H9 (cell line): ENCODE results near the gene LRRC63. TPM values are rescaled to one million over a fixed set of nuclear protein-coding genes. Genes with fewer than 3 reads are reported as not detected.
"Not testable (repeated sequence)": the region's sequence is repeated elsewhere in the genome, so short reads cannot be mapped to it uniquely, and the experiment has no call there.

ENCODE experiments used
- DNase-seq: peaks from one replicate; pipeline ENCODE4 v3.0.0-alpha.2; 2017
- H2AFZ ChIP-seq: one replicate; pipeline ENCODE4 v1.6.1; 2013; ENCODE audit warnings: mild to moderate bottlenecking, low read length, control low read depth, moderate library complexity
- H2AK5ac ChIP-seq: 2 replicates; pipeline ENCODE4 v1.6.1; 2013; ENCODE audit warnings: low read length, control low read depth, mixed read lengths; ENCODE audit not compliant: insufficient read length
- H2BK120ac ChIP-seq: one replicate; pipeline ENCODE4 v1.6.1; 2013; ENCODE audit warnings: low read depth, mild to moderate bottlenecking, low read length, control low read depth, inconsistent platforms; ENCODE audit not compliant: poor library complexity, severe bottlenecking
- H2BK12ac ChIP-seq: 2 replicates; pipeline ENCODE4 v1.6.1; 2013; ENCODE audit warnings: low read length, control low read depth, mixed read lengths, low read depth; ENCODE audit not compliant: insufficient read length
- H2BK15ac ChIP-seq: 2 replicates; pipeline ENCODE4 v1.6.1; 2013; ENCODE audit warnings: low read depth, low read length, control low read depth
- H2BK20ac ChIP-seq: one replicate; pipeline ENCODE4 v1.6.1; 2013; ENCODE audit warnings: low read depth, mild to moderate bottlenecking, low read length, control low read depth, inconsistent platforms; ENCODE audit not compliant: poor library complexity, severe bottlenecking
- H2BK5ac ChIP-seq: 2 replicates; pipeline ENCODE4 v1.6.1; 2013; ENCODE audit warnings: low read length, control low read depth, mixed read lengths; ENCODE audit not compliant: insufficient read length
- H3K14ac ChIP-seq: 2 replicates; pipeline ENCODE4 v1.6.1; 2013; ENCODE audit warnings: low read length, control low read depth; ENCODE audit not compliant: insufficient read depth
- H3K18ac ChIP-seq: 2 replicates; pipeline ENCODE4 v1.6.1; 2013; ENCODE audit warnings: low read depth, mild to moderate bottlenecking, mixed read lengths, low read length, control low read depth; ENCODE audit not compliant: insufficient read length
- H3K23ac ChIP-seq: 2 replicates; pipeline ENCODE4 v1.6.1; 2013; ENCODE audit warnings: low read length, control low read depth, mixed read lengths, low read depth; ENCODE audit not compliant: insufficient read length
- H3K23me2 ChIP-seq: 2 replicates; pipeline ENCODE4 v1.6.1; 2013; ENCODE audit warnings: low read depth, mild to moderate bottlenecking, mixed read lengths, low read length, control low read depth; ENCODE audit not compliant: insufficient read length, poor library complexity, severe bottlenecking
- H3K27ac ChIP-seq: 2 replicates; pipeline ENCODE4 v1.5.1; 2013; ENCODE audit warnings: low read length, control low read depth, mixed read lengths, low read depth; ENCODE audit not compliant: insufficient read length
- H3K27me3 ChIP-seq: 2 replicates; pipeline ENCODE4 v1.6.1; 2013; ENCODE audit warnings: low read length, control low read depth, inconsistent platforms; ENCODE audit not compliant: insufficient read depth
- H3K4ac ChIP-seq: 2 replicates; pipeline ENCODE4 v1.6.1; 2013; ENCODE audit warnings: low read depth, mild to moderate bottlenecking, control low read depth, inconsistent platforms, low read length, moderate library complexity
- H3K4me1 ChIP-seq: 2 replicates; pipeline ENCODE4 v1.6.1; 2013; ENCODE audit warnings: low read length, control low read depth, inconsistent platforms; ENCODE audit not compliant: insufficient read depth
- H3K4me2 ChIP-seq: 2 replicates; pipeline ENCODE4 v1.6.1; 2013; ENCODE audit warnings: low read length, control low read depth, mixed read lengths; ENCODE audit not compliant: insufficient read length, insufficient read depth
- H3K56ac ChIP-seq: 2 replicates; pipeline ENCODE4 v1.6.1; 2013; ENCODE audit warnings: low read depth, mild to moderate bottlenecking, mixed read lengths, low read length, control low read depth; ENCODE audit not compliant: insufficient read length
- H3K79me1 ChIP-seq: 2 replicates; pipeline ENCODE4 v1.6.1; 2013; ENCODE audit warnings: low read depth, mild to moderate bottlenecking, moderate library complexity, low read length, control low read depth, inconsistent platforms; ENCODE audit not compliant: insufficient read depth, poor library complexity, severe bottlenecking
- H3K79me2 ChIP-seq: 2 replicates; pipeline ENCODE4 v1.6.1; 2013; ENCODE audit warnings: low read length, control low read depth, inconsistent platforms; ENCODE audit not compliant: insufficient read depth
- H3K9ac ChIP-seq: 2 replicates; pipeline ENCODE4 v1.6.1; 2013; ENCODE audit warnings: low read length, control low read depth, mixed read lengths; ENCODE audit not compliant: insufficient read length; ENCODE audit errors: extremely low read depth
- H3K9me3 ChIP-seq: one replicate; pipeline ENCODE4 v1.6.1; 2013; ENCODE audit warnings: low read depth, low read length, inconsistent platforms; ENCODE audit not compliant: control insufficient read depth
- H3T11ph ChIP-seq: one replicate; pipeline ENCODE4 v1.6.1; 2013; ENCODE audit warnings: mild to moderate bottlenecking, low read length, control low read depth, inconsistent platforms
- H4K20me1 ChIP-seq: one replicate; pipeline ENCODE4 v1.6.1; 2013; ENCODE audit not compliant: control insufficient read depth, insufficient read length, insufficient read depth
- H4K5ac ChIP-seq: 2 replicates; pipeline ENCODE4 v1.6.1; 2013; ENCODE audit warnings: low read depth, mild to moderate bottlenecking, mixed read lengths, low read length, control low read depth; ENCODE audit not compliant: insufficient read length
- H4K8ac ChIP-seq: replicated peaks from 2 replicates; pipeline ENCODE4 v1.6.1; 2013; ENCODE audit warnings: low read length, control low read depth, mixed read lengths, low read depth; ENCODE audit not compliant: insufficient read length
- H4K91ac ChIP-seq: 2 replicates; pipeline ENCODE4 v1.6.1; 2013; ENCODE audit warnings: low read depth, mild to moderate bottlenecking, moderate library complexity, mixed read lengths, low read length, control low read depth; ENCODE audit not compliant: insufficient read length
- H3K27ac Mint-ChIP-seq, 3 experiments: 2 replicates in 2 of 3; 3 replicates in 1 of 3; pipeline ENCODE4 v1.8.0; 2020 to 2021; ENCODE audit warnings: mixed read lengths in 3 of 3, mild to moderate bottlenecking in 1 of 3, moderate library complexity in 1 of 3
- H3K27me3 Mint-ChIP-seq: 2 replicates; pipeline ENCODE4 v1.8.0; 2021; ENCODE audit warnings: low read depth, mild to moderate bottlenecking, moderate library complexity, mixed read lengths
- H3K36me3 Mint-ChIP-seq, 3 experiments: 2 replicates in 2 of 3; 3 replicates in 1 of 3; pipeline ENCODE4 v1.8.0; 2020 to 2021; ENCODE audit warnings: low read depth in 3 of 3, mixed read lengths in 3 of 3; ENCODE audit not compliant: insufficient read depth in 1 of 3
- H3K4me1 Mint-ChIP-seq, 2 experiments: 2 replicates each; pipeline ENCODE4 v1.8.0; 2020; ENCODE audit warnings: mixed read lengths in 2 of 2
- H3K4me3 Mint-ChIP-seq, 2 experiments: 2 replicates in 1 of 2; 3 replicates in 1 of 2; pipeline ENCODE4 v1.8.0; 2020 to 2021; ENCODE audit warnings: mild to moderate bottlenecking in 2 of 2, mixed read lengths in 2 of 2, moderate library complexity in 1 of 2
- H3K9me3 Mint-ChIP-seq, 2 experiments: 2 replicates in 1 of 2; 3 replicates in 1 of 2; pipeline ENCODE4 v1.8.0; 2020; ENCODE audit warnings: mild to moderate bottlenecking in 2 of 2, mixed read lengths in 2 of 2, moderate library complexity in 1 of 2
- CTCF ChIP-seq: fragments of 200-600 bp; sonication (generic); conservative IDR thresholded peaks from 3 replicates; pipeline ENCODE4 v1.8.0; 2021; ENCODE audit warnings: antibody characterized with exemption, mild to moderate bottlenecking
- WGBS: extraction: QIAGEN DNeasy Blood & Tissue Kit; methylation state at CpG from one replicate; pipeline ENCODE4 v1.1.7; 2013; ENCODE audit warnings: missing lambda C conversion rate, low lambda C conversion rate, mixed read lengths; ENCODE audit not compliant: insufficient read length; ENCODE audit errors: extremely low coverage; 5-methylcytosine and 5-hydroxymethylcytosine counted together
- total RNA-seq: library from RNA; stranded (reverse); gene quantifications from 2 replicates; pipeline ENCODE4 v1.2.1, GENCODE V29; 2021

LRRC63 gene
- total RNA-seq, 1 experiment from 2014 or later, result not detected

- no peaks in the 10 kb centered on the region for H3K36me3 Mint-ChIP-seq
- Histone ChIP-seq H3K23me2 (peaks cover 12% of the 10 kb centered on the region), H4K5ac (no peak overlapping the region), H3K56ac (no peak overlapping the region), H3K4ac (no peak overlapping the region), H4K20me1 (no peaks in the 10 kb centered on the region), H4K8ac (no peak overlapping the region), H3K27ac (no peak overlapping the region), H3K4me1 (no peaks in the 10 kb centered on the region), H3K23ac (no peak overlapping the region), H3K79me1 (no peaks in the 10 kb centered on the region), H3K9ac (no peak overlapping the region), H2BK12ac (no peak overlapping the region), H3K14ac (no peak overlapping the region), H3T11ph (no peak overlapping the region), H2BK20ac (no peak overlapping the region), H2AK5ac (no peak overlapping the region), H4K91ac (no peak overlapping the region), H2BK15ac (no peak overlapping the region), H2AFZ (no peak overlapping the region), H3K18ac (no peak overlapping the region), H2BK5ac (no peak overlapping the region), H3K79me2 (no peaks in the 10 kb centered on the region), H3K27me3 (no peaks in the 10 kb centered on the region; the same call in 1 of the 2 replicates), H3K9me3 (no peaks in the 10 kb centered on the region), H2BK120ac (no peak overlapping the region), H3K4me2 (no peak overlapping the region)
- no peaks in the 10 kb centered on the region; a peak in 1 of 5 replicates for H3K9me3 Mint-ChIP-seq
- H3K4me1 Mint-ChIP-seq, result peaks cover 9% of the 10 kb centered on the region in 2 experiments
- H3K4me3 Mint-ChIP-seq, result no peak overlapping the region
- WGBS, result no CpG with 5 or more reads among the region's 3 CpGs
- DNase-seq, result no peak
- no peak overlapping the region for H3K27ac Mint-ChIP-seq
- no peak for TF ChIP-seq CTCF
- H3K27me3 Mint-ChIP-seq, result peaks cover 42% of the 10 kb centered on the region
Observed at GRCh38 chr13:46213242-46213641, 1.5 kb downstream of the LRRC63 start.

- not testable (repeated sequence) for H4K91ac ChIP-seq, H3K14ac ChIP-seq, H2BK5ac ChIP-seq, H3K4ac ChIP-seq, H4K5ac ChIP-seq, H4K20me1 ChIP-seq, H3T11ph ChIP-seq, H4K8ac ChIP-seq, H3K23ac ChIP-seq, H3K79me2 ChIP-seq, H3K4me2 ChIP-seq, H3K4me1 ChIP-seq, H2BK15ac ChIP-seq, H3K9me3 ChIP-seq, H3K27ac Mint-ChIP-seq, H3K9me3 Mint-ChIP-seq, H3K4me1 Mint-ChIP-seq, H2AFZ ChIP-seq, H3K9ac ChIP-seq, DNase-seq, H3K36me3 Mint-ChIP-seq, H3K27me3 ChIP-seq, H2AK5ac ChIP-seq, H2BK120ac ChIP-seq, H3K27ac ChIP-seq, H3K18ac ChIP-seq, H2BK12ac ChIP-seq, H2BK20ac ChIP-seq, H3K79me1 ChIP-seq, H3K4me3 Mint-ChIP-seq, H3K56ac ChIP-seq
- H3K23me2 ChIP-seq, result peaks cover 12% of the 10 kb centered on the region
- H3K27me3 Mint-ChIP-seq, result peaks cover 43% of the 10 kb centered on the region
- no CpG with 5 or more reads among the region's 1 CpG for WGBS
Observed at GRCh38 chr13:46214741-46215140, 3.0 kb downstream of the LRRC63 start.
